HepG2 (cell line): ENCODE measurements around the gene SUPT20HL1. TPM values are rescaled to one million over a fixed set of nuclear protein-coding genes. Genes with fewer than 3 reads are reported as not detected.

Source experiments
- ATAC-seq: fragments of 200-7000 bp; cut with Tn5 transposase; 3 replicates; pipeline ENCODE4 v1.9.1; 2020; ENCODE audit warnings: mild to moderate bottlenecking, moderate library complexity
- BruUV-seq: library from RNA; stranded (reverse); fragments of 400-500 nt; replicated peaks from 2 replicates; lab custom pipeline; 2021; lab: Mats Ljungman, UMichigan
- CTCF ChIA-PET: fragments of 300-600 bp; formaldehyde crosslinking; extraction: SDS; loops from one replicate; lab custom pipeline; 2021; ENCODE audit warnings: low total read pairs, inconsistent platforms, low intra/inter-chr PET ratio; lab: Yijun Ruan, JAX
- POLR2A ChIA-PET: fragments of 350-600 bp; sonication (Branson Sonifier 250); formaldehyde crosslinking; loops from one replicate; lab custom pipeline; 2020; ENCODE audit warnings: antibody characterized with exemption, inconsistent platforms; lab: Yijun Ruan, JAX
- DNase-seq: peaks from one replicate; pipeline ENCODE4 v3.0.0-alpha.2; 2015; ENCODE audit warnings: low spot score
- FAIRE-seq: peaks from 3 replicates; lab custom pipeline; 2011; peaks lifted over from hg19 to GRCh38; lab: Jason Lieb, UNC
- H2AFZ ChIP-seq: one replicate; pipeline ENCODE4 v1.6.1; 2011; ENCODE audit warnings: low read length, inconsistent platforms
- H3K27ac ChIP-seq: fragments of 300-600 bp; 3 replicates; pipeline ENCODE4 v1.8.0; 2011; ENCODE audit warnings: mixed run types, mild to moderate bottlenecking, mixed read lengths, low read length, inconsistent platforms; ENCODE audit not compliant: insufficient read depth; ENCODE audit errors: extremely low read length
- H3K27me3 ChIP-seq, 2 experiments: fragments of 200-600 bp in 1 of 2; 2 replicates in 1 of 2; 3 replicates in 1 of 2; pipeline versions ENCODE4 v1.6.0 to v1.8.0; 2011; ENCODE audit warnings: low read length in 2 of 2, mild to moderate bottlenecking in 2 of 2, moderate library complexity in 2 of 2, inconsistent platforms in 1 of 2; ENCODE audit not compliant: insufficient read depth in 2 of 2, control insufficient read depth in 1 of 2
- H3K36me3 ChIP-seq, 2 experiments: fragments of 200-600 bp in 1 of 2; replicated peaks in 1 of 2; 2 replicates in 1 of 2; 3 replicates in 1 of 2; pipeline versions ENCODE4 v1.5.1 to v1.8.0; 2011; ENCODE audit warnings: low read length in 2 of 2, inconsistent platforms in 1 of 2; ENCODE audit not compliant: insufficient read depth in 2 of 2, control insufficient read depth in 1 of 2
- H3K4me1 ChIP-seq: 2 replicates; pipeline ENCODE4 v1.5.1; 2012; ENCODE audit warnings: low read length, inconsistent platforms; ENCODE audit not compliant: insufficient read depth
- H3K4me2 ChIP-seq: 2 replicates; pipeline ENCODE4 v1.6.0; 2011; ENCODE audit warnings: low read depth, low read length, inconsistent platforms
- H3K4me3 ChIP-seq, 3 experiments: fragments of 200-600 bp in 1 of 3; sonication (generic), shearing (Covaris generic) in 1 of 3; replicated peaks in 1 of 3; 2 replicates each; pipeline ENCODE4 v1.5.1; 2011 to 2016; ENCODE audit warnings: low read length in 3 of 3, inconsistent platforms in 2 of 3, low read depth in 2 of 3, mild to moderate bottlenecking in 2 of 3, control low read depth in 1 of 3, mixed read lengths in 1 of 3; ENCODE audit not compliant: insufficient read depth in 1 of 3
- H3K79me2 ChIP-seq: one replicate; pipeline ENCODE4 v1.6.1; 2011; ENCODE audit warnings: low read length, inconsistent platforms; ENCODE audit not compliant: insufficient read depth
- H3K9ac ChIP-seq: 2 replicates; pipeline ENCODE4 v1.6.0; 2011; ENCODE audit warnings: mild to moderate bottlenecking, low read depth, low read length, inconsistent platforms; ENCODE audit not compliant: insufficient read depth
- H3K9me3 ChIP-seq: 2 replicates; pipeline ENCODE4 v1.5.1; 2012; ENCODE audit warnings: mild to moderate bottlenecking, low read length
- H4K20me1 ChIP-seq: 2 replicates; pipeline ENCODE4 v1.6.0; 2011; ENCODE audit warnings: inconsistent platforms, mild to moderate bottlenecking, low read length, moderate library complexity; ENCODE audit not compliant: insufficient read depth
- ATF6 ChIP-seq: sonication (generic); formaldehyde crosslinking; conservative IDR thresholded peaks from 2 replicates; pipeline ENCODE4 v1.4.0; 2020; ENCODE audit warnings: missing genetic modification reagents
- CTCF ChIP-seq: sonication (generic); formaldehyde crosslinking; IDR thresholded peaks from 2 replicates; pipeline ENCODE4 v1.5.0; 2020; ENCODE audit warnings: mild to moderate bottlenecking, missing genetic modification reagents, moderate library complexity
- FOXM1 ChIP-seq: sonication (generic); formaldehyde crosslinking; IDR thresholded peaks from 2 replicates; pipeline ENCODE4 v1.5.0; 2020; ENCODE audit warnings: missing genetic modification reagents
- JUNB ChIP-seq: sonication (generic); formaldehyde crosslinking; IDR thresholded peaks from 2 replicates; pipeline ENCODE4 v1.8.0; 2022; ENCODE audit warnings: missing genetic modification reagents, mild to moderate bottlenecking, borderline replicate concordance
- NCOR1 ChIP-seq: fragments of 200-600 bp; sonication (generic); IDR thresholded peaks from 2 replicates; pipeline ENCODE4 v1.7.0; 2017; ENCODE audit warnings: antibody characterized with exemption, low read length, borderline replicate concordance
- NFKB2 ChIP-seq: sonication (generic); formaldehyde crosslinking; IDR thresholded peaks from 2 replicates; pipeline ENCODE4 v1.4.0; 2020; ENCODE audit warnings: missing genetic modification reagents, borderline replicate concordance
- PRDM10 ChIP-seq: sonication (generic); formaldehyde crosslinking; IDR thresholded peaks from 2 replicates; pipeline ENCODE4 v1.4.0; 2020; ENCODE audit warnings: low read depth, missing genetic modification reagents
- RAD21 ChIP-seq: fragments of 450-650 bp; formaldehyde crosslinking; IDR thresholded peaks from 2 replicates; pipeline ENCODE4 v1.5.0; 2020; ENCODE audit warnings: mild to moderate bottlenecking
- SMC3 ChIP-seq: IDR thresholded peaks from 2 replicates; pipeline ENCODE4 v1.6.1; 2011; ENCODE audit warnings: low read length, improper control_type of control experiment
- STAG1 ChIP-seq: sonication (generic); formaldehyde crosslinking; IDR thresholded peaks from 2 replicates; pipeline ENCODE4 v1.4.0; 2020; ENCODE audit warnings: missing genetic modification reagents
- ZNF274 ChIP-seq: sonication (generic); formaldehyde crosslinking; IDR thresholded peaks from 2 replicates; pipeline ENCODE4 v1.5.1; 2020; ENCODE audit warnings: mild to moderate bottlenecking, missing genetic modification reagents
- ZNF326 ChIP-seq: sonication (generic); formaldehyde crosslinking; IDR thresholded peaks from 2 replicates; pipeline ENCODE4 v1.4.0; 2020; ENCODE audit warnings: missing genetic modification reagents, borderline replicate concordance
- WGBS: methylation state at CpG from one replicate; pipeline ENCODE4 v1.1.6; 2017; ENCODE audit warnings: low lambda C conversion rate; 5-methylcytosine and 5-hydroxymethylcytosine counted together
- in situ Hi-C: cut with HindIII; loops from 2 replicates; pipeline ENCODE4 v1.10.0; 2017; ENCODE audit warnings: low pct_unique_long_range_greater_than_20kb; ENCODE audit not compliant: extremely low pct_ligation_motif_present
- intact Hi-C: fragments of 100-400 bp; cut with micrococcal nuclease; formaldehyde crosslinking; loops from one replicate; pipeline ENCODE4 v1.10.0; 2022; ENCODE audit not compliant: unreplicated experiment
- polyA plus RNA-seq, 8 experiments: library from polyadenylated mRNA; depleted of rRNA in 3 of 8; stranded (reverse) in 7 of 8; unstranded in 1 of 8; fragments of >200 nt; fragmentation: Illumina TruSeq in 4 of 8; extraction: Trizol in 4 of 8; gene quantifications; 2 replicates each; pipeline versions ENCODE4 v1.2.1 to v1.2.3, GENCODE V29; 2011 to 2016; ENCODE audit warnings: low read depth in 4 of 8, missing spikeins in 1 of 8, mixed read lengths in 1 of 8; ENCODE audit not compliant: insufficient read depth in 1 of 8
- total RNA-seq, 5 experiments: library from RNA; depleted of rRNA; stranded (reverse); fragments of >200 nt; fragmentation: Illumina TruSeq; extraction: Trizol; gene quantifications; 2 replicates each; pipeline ENCODE4 v1.2.3, GENCODE V29; 2016; ENCODE audit warnings: low read depth in 1 of 5

SUPT20HL1 gene
- total and polyA plus RNA-seq, 2 of the 13 experiments (the other 11 are each of a cell fraction or from before 2014, with no cell fraction given) = not detected

- Histone ChIP-seq H3K27me3 (no peaks in the 10 kb centered on the region), H3K9me3 (no peaks in the 10 kb centered on the region), H3K4me1 (peaks cover 8% of the 10 kb centered on the region), H3K4me3 (no peak overlapping the region), H3K9ac (no peak overlapping the region), H3K4me2 (no peak overlapping the region), H3K36me3 (no peaks in the 10 kb centered on the region), H3K79me2 (no peaks in the 10 kb centered on the region), H4K20me1 (no peaks in the 10 kb centered on the region), H2AFZ (no peak overlapping the region), H3K27ac (no peak overlapping the region)
- intact Hi-C loops (loop anchor here (1.0 to 10.0 kb wide), 2 partner anchors 103 to 141 kb away; no protein-coding TSS in a partner anchor), in situ Hi-C loops (loop anchor here (10.0 kb wide), 1 partner anchor 99 kb away; no protein-coding TSS in a partner anchor)
- BruUV-seq = no TSS peak
- 0% methylated on average over 4 of the region's 4 CpGs for WGBS
- peak; percentile 82 for ATAC-seq
- peak; percentile 95 for FAIRE-seq
- ChIA-PET POLR2A (no interaction called here), CTCF (interaction anchor here (3.0 kb wide), 1 partner anchor 103 kb away, joined by 37 read pairs; no protein-coding TSS in a partner anchor)
- DNase-seq = peak; percentile 43
- TF ChIP-seq ZNF326 (CRISPR knock-in tag) = no peak
- TF ChIP-seq FOXM1 (CRISPR knock-in tag) = no peak
- peak; percentile 85 for TF ChIP-seq SMC3
- no peak for TF ChIP-seq ZNF274 (CRISPR knock-in tag)
- TF ChIP-seq NFKB2 (CRISPR knock-in tag) = no peak
- no peak for TF ChIP-seq PRDM10 (CRISPR knock-in tag)
- peak; percentile 71 for TF ChIP-seq RAD21 (CRISPR knock-in tag)
- TF ChIP-seq CTCF = peak; percentile 81
- peak; percentile 91 for TF ChIP-seq STAG1 (CRISPR knock-in tag)
- no peak for TF ChIP-seq ATF6 (CRISPR knock-in tag)
- TF ChIP-seq NCOR1 = no peak
- no peak for TF ChIP-seq JUNB (CRISPR knock-in tag)
Measured at GRCh38 chrX:24395775-24396174, 35.3 kb downstream of the SUPT20HL1 start.
